GM10248 (cell line): ENCODE measurements around the gene ENC1.

Experiments used
- CTCF ChIA-PET: fragments of 300-600 bp; sonication (Branson Sonifier 250); formaldehyde crosslinking; extraction: SDS; loops from one replicate; lab custom pipeline; 2021; ENCODE audit warnings: antibody characterized with exemption; lab: Yijun Ruan, JAX
- POLR2A ChIA-PET: fragments of 350-650 bp; sonication (Branson Sonifier 250); formaldehyde crosslinking; extraction: SDS; loops from one replicate; lab custom pipeline; 2020; ENCODE audit warnings: antibody characterized with exemption; lab: Yijun Ruan, JAX
- DNase-seq: peaks from one replicate; pipeline ENCODE4 v3.0.0; 2012; ENCODE audit errors: extremely low spot score
- TF ChIP-seq, protein P1 (sequence below): IDR thresholded peaks from 2 replicates; pipeline ENCODE4 v1.5.1; 2012; ENCODE audit warnings: mild to moderate bottlenecking, low read depth; ENCODE audit errors: extremely low read depth, missing control alignments, control extremely low read depth

Gene ENC1

DNA sequence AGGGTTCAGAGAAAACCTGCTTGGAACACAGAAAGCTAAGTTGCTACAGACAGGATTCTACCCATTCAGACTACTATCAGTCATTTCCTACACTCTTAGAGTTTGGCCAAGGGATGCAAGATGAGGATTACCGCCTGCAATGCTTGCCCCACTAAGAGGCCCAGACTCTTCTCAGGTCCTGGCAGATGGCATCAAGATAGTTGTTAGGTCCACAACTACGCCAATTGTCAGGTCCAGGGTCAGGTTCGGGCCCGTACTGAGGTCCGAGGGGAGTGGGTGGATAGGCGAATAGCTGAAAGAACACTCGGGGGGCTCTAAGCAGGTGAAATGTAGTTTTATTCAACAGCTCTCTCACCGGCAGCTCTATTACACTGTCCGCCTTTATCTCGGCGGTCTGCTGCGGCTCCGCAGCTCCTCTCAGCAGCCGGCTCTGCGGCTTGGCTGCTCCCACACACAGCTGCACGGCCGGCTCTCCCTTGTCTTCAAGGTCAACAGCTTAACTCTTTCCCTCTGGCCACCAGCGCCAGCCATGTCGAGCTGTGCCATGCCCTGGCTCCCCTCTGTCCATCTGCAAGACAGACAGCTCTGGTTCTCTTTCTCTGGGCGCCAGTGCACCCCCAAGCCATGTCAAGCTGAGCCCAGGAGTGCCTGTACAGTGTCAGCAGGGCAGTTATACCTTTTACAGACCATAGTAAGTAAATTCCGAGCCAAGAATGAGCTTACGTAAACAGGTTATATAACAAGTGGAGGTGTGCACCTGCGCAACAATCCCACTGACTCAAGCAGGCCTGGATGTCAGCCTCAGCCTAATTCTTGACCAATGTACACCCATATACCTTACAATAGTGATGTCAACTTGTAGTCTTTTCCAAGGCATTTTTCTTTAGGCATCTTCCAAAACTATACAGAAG is 24.0 kb downstream of the ENC1 start:
- CTCF ChIA-PET = interaction anchor here (1.4 kb wide), 1 partner anchor 31 kb away, joined by 3 read pairs; no protein-coding TSS in a partner anchor
- POLR2A ChIA-PET = no interaction called here
- TF ChIP-seq, protein P1, sequence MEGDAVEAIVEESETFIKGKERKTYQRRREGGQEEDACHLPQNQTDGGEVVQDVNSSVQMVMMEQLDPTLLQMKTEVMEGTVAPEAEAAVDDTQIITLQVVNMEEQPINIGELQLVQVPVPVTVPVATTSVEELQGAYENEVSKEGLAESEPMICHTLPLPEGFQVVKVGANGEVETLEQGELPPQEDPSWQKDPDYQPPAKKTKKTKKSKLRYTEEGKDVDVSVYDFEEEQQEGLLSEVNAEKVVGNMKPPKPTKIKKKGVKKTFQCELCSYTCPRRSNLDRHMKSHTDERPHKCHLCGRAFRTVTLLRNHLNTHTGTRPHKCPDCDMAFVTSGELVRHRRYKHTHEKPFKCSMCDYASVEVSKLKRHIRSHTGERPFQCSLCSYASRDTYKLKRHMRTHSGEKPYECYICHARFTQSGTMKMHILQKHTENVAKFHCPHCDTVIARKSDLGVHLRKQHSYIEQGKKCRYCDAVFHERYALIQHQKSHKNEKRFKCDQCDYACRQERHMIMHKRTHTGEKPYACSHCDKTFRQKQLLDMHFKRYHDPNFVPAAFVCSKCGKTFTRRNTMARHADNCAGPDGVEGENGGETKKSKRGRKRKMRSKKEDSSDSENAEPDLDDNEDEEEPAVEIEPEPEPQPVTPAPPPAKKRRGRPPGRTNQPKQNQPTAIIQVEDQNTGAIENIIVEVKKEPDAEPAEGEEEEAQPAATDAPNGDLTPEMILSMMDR = no peak
- DNase-seq = no peak

DNA sequence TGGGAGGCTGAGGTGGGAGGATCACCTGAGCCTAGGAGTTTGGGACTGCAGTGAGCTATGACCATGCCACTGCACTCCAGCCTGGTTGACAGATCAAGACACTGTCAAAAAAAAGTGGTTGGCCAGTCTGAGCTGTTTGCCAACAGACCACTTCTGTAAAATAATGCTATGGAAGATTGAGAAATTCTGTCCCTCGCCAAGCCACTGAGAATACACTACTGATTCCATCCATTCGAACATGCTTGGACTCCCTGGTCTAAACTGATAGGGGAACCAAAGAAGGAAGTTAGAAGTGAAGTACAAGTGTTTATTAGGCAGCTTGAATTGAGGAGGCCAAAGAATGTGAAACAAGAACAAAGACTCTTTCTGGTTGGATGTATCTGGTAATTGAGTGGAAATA is 27.2 kb downstream of the ENC1 start:
- TF ChIP-seq, protein P1 = no peak
- no peak for DNase-seq
- CTCF ChIA-PET = interaction anchor here (1.3 to 1.7 kb wide), 3 partner anchors 13 to 28 kb away, joined by 3 to 5 read pairs (median 4); no protein-coding TSS in a partner anchor
- POLR2A ChIA-PET = no interaction called here

DNA sequence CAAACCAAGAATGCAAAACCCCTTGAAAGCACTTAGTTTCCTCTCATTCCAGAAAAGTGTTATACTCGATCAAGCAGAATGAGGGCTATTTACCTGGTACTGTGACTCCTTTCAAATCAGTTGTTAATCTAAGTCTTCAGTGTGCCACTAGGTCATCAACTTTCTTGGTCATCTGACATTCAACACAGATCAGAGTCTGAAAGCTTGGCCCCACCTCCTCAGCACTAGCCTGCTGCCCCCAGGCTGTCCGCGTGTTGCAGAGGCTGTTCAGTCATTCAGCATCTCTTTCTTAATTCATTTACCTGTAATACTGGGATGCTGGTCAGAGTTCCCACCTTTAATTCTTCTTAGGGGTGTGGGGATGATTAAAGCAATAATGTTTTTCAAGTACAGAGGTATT is 28.5 kb downstream of the ENC1 start:
- CTCF ChIA-PET = interaction anchor here (1.3 kb wide), 1 partner anchor 19 kb away, joined by 3 read pairs; no protein-coding TSS in a partner anchor
- no peak for DNase-seq
- POLR2A ChIA-PET = interaction anchor here (0.7 kb wide), 1 partner anchor 1222 kb away, joined by 4 read pairs; no protein-coding TSS in a partner anchor
- TF ChIP-seq, protein P1 = no peak

DNA sequence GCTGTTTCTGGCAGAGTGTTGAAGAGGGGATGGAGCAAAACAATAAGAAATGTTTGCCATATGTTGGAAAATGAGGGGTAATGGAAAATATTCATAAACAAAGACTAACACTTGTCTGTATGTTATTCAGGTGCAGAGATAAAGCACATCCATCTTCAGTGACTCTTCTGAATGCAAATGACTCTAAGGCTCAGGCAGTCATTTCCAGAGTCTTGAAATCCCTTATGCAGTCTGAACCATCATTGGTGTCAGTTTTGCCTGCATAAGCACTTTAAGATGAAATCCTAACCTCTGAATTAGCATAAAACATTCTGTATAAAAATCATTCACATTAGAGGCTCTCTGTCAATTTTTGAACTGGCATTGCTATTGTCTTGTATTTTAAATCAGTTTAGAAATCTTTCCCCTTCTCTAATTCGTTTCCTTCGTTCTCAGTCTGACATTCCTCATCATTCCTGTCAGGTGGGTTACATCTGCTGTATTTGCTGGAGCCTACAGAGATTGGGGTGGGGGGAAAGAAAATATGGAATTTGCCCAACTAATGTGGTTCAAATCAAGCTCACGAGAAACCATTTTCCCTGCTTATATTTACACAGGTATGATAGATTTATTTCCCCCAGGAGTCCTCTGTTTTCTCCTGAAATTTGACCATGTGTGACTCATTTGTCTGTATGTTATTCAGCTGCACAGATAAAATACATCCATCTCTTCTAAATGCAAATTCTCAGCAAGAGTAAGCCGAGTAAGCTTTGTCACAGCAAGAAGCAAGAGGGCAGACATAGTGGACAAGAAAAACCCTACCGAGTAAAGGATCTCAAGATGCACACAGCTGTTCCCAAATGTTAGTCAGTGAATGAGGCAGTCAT is 31.6 kb downstream of the ENC1 start:
- ChIA-PET POLR2A (no interaction called here), CTCF (no interaction called here)
- TF ChIP-seq, protein P1 = no peak
- DNase-seq = no peak

DNA sequence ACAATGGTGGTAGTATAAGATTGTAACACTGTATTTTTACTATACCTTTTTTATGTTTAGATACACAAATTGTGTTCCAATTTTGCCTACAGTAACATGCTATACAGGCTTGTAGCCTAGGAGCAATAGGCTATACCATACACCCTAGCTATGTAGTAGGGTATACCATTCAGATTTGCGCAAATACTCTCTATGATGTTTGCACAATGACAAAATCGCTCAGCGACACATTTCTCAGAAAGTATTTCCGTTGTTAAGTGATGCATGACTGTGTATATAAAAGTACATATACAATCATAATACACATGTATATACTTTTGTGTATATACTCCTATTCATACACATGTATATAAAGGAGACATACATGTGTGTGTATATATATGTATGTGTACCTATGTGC is 34.8 kb downstream of the ENC1 start:
- DNase-seq = no peak
- CTCF ChIA-PET = no interaction called here
- TF ChIP-seq, protein P1 = no peak
- POLR2A ChIA-PET = no interaction called here

DNA sequence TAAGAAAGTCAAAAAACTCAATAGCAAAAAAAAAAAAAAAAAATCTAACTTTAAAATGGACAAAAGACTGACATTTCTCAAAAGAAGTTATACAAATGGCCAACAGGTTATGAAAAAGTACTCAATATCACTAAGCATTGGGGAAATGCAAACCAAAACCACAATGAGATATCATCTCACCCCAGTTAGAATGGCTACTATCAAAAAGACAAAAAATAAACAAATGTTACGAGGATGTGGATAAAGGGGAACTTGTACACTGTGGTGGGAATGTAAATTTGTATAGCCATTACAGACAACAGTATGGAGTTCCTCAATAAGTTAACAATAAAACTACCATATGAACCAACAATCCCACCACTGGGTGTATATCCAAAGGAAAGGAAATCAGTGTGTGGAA is 37.2 kb downstream of the ENC1 start:
- TF ChIP-seq, protein P1 = no peak
- ChIA-PET CTCF (interaction anchor here (1.5 kb wide), 1 partner anchor 16 kb away, joined by 3 read pairs; no protein-coding TSS in a partner anchor), POLR2A (no interaction called here)
- DNase-seq = no peak
